GM06990 (cell line): Measurements from ENCODE around the gene MAP2.

Source experiments
- DNase-seq: peaks from one replicate; pipeline ENCODE4 v3.0.0-alpha.2; 2011; ENCODE audit not compliant: insufficient read length; ENCODE audit errors: extremely low read depth
- H3K27me3 ChIP-seq: replicated peaks from 2 replicates; pipeline ENCODE4 v1.6.0; 2011; ENCODE audit warnings: low read length; ENCODE audit not compliant: control insufficient read depth, insufficient read depth
- H3K36me3 ChIP-seq: 2 replicates; pipeline ENCODE4 v1.5.1; 2011; ENCODE audit warnings: low read length; ENCODE audit not compliant: control insufficient read depth, insufficient read depth
- H3K4me3 ChIP-seq: replicated peaks from 2 replicates; pipeline ENCODE4 v1.5.1; 2011; ENCODE audit warnings: low read depth, mild to moderate bottlenecking, control low read depth, low read length
- CTCF ChIP-seq: IDR thresholded peaks from 2 replicates; pipeline ENCODE4 v1.5.1; 2011; ENCODE audit warnings: low read length, control low read depth, mild to moderate bottlenecking, inconsistent platforms; ENCODE audit not compliant: insufficient read depth, poor library complexity, severe bottlenecking

MAP2 gene

GRCh38 chr2:209653134-209653533 is 229.3 kb downstream of the MAP2 start:
- no peak overlapping the region for H3K4me3 ChIP-seq
- no peak for TF ChIP-seq CTCF
- no peak for DNase-seq
- H3K27me3 ChIP-seq = no peaks in the 10 kb centered on the region
- no peaks in the 10 kb centered on the region for H3K36me3 ChIP-seq

DNA sequence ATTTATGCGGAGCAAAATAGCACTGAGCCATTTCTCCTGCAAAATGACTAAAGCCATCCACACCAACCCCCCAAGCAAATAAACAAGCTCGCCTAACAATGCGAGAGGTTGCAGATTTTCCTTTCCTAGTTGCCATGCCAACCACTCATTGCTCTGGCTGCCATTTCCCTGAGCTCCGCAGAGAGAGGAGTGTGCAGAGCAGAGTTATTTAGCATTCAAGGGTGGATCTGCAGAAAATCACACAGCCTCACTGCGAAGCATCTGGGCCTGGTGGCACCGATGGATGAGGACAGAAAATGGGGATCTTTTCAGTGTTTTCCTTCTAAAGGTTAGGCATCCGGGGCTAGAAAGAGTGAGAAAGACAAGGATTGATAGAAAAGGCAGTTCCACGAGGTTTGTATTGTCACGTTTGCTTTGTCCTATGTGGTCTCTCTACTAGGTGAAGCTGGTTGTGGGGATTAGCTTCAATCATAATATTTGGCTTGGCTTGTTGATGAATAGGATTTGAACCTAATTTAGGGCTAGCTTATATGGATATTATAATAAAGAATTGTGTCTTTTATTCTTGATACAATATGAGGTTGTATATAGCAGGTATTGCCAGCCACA is 237.5 kb downstream of the MAP2 start:
- no peaks in the 10 kb centered on the region for H3K36me3 ChIP-seq
- TF ChIP-seq CTCF = no peak
- H3K4me3 ChIP-seq = no peak overlapping the region
- DNase-seq = no peak
- H3K27me3 ChIP-seq = no peaks in the 10 kb centered on the region

GRCh38 chr2:209662021-209662420 is 238.2 kb downstream of the MAP2 start:
- Histone ChIP-seq H3K4me3 (no peak overlapping the region), H3K27me3 (no peaks in the 10 kb centered on the region), H3K36me3 (no peaks in the 10 kb centered on the region)
- no peak for TF ChIP-seq CTCF
- no peak for DNase-seq

- no peak for TF ChIP-seq CTCF
- no peak for DNase-seq
- no peaks in the 10 kb centered on the region for H3K36me3 ChIP-seq
- H3K4me3 ChIP-seq = no peak overlapping the region
- H3K27me3 ChIP-seq = no peaks in the 10 kb centered on the region
Measured at GRCh38 chr2:209663139-209663538, 239.3 kb downstream of the MAP2 start.

DNA sequence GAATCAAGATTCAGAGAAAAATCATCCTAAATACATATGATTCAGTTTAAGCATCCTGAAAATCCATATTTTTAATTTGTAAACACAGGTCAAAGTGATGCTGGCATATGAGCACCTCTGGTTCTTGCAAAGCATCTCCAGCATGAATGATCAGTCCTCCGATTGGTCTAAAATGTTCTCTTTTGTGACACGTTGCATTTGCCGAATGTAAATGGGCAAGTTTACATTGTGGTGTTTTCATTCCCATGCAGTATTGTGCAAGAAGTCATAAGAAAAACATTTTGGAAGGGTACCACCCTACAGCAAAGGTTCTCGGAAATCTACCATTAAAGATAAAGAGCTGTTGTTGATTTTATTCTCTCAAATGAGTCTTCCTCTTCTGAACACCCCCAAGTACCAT is 239.8 kb downstream of the MAP2 start:
- Histone ChIP-seq H3K4me3 (no peak overlapping the region), H3K36me3 (no peaks in the 10 kb centered on the region), H3K27me3 (no peaks in the 10 kb centered on the region)
- DNase-seq = no peak
- TF ChIP-seq CTCF = no peak

GRCh38 chr2:209666296-209666695 is 242.4 kb downstream of the MAP2 start:
- no peak for DNase-seq
- Histone ChIP-seq H3K27me3 (no peaks in the 10 kb centered on the region), H3K36me3 (no peaks in the 10 kb centered on the region), H3K4me3 (no peak overlapping the region)
- no peak for TF ChIP-seq CTCF
